Endothelial cell (in vitro differentiated cells): ENCODE results near the gene APBA2. TPM values are rescaled to one million over a fixed set of nuclear protein-coding genes. Genes with fewer than 3 reads are reported as not detected.

ENCODE experiments used
- DNase-seq: peaks from one replicate; pipeline ENCODE4 v3.0.0; 2021; ENCODE audit warnings: low spot score
- H3K27ac Mint-ChIP-seq: one replicate; pipeline ENCODE4 v1.8.0; 2021; ENCODE audit warnings: mixed read lengths, inconsistent platforms; ENCODE audit not compliant: unreplicated experiment
- H3K27me3 Mint-ChIP-seq: one replicate; pipeline ENCODE4 v1.8.0; 2021; ENCODE audit warnings: mild to moderate bottlenecking, moderate library complexity, mixed read lengths, inconsistent platforms; ENCODE audit not compliant: unreplicated experiment
- H3K36me3 Mint-ChIP-seq: one replicate; pipeline ENCODE4 v1.8.0; 2021; ENCODE audit warnings: mild to moderate bottlenecking, low read depth, mixed read lengths, inconsistent platforms; ENCODE audit not compliant: unreplicated experiment
- H3K4me1 Mint-ChIP-seq: one replicate; pipeline ENCODE4 v1.8.0; 2021; ENCODE audit warnings: mild to moderate bottlenecking, mixed read lengths, inconsistent platforms; ENCODE audit not compliant: unreplicated experiment
- H3K4me3 Mint-ChIP-seq: one replicate; pipeline ENCODE4 v1.8.0; 2021; ENCODE audit warnings: mild to moderate bottlenecking, mixed read lengths, inconsistent platforms; ENCODE audit not compliant: unreplicated experiment
- H3K9me3 Mint-ChIP-seq: one replicate; pipeline ENCODE4 v1.8.0; 2021; ENCODE audit warnings: mixed read lengths, inconsistent platforms; ENCODE audit not compliant: unreplicated experiment
- total RNA-seq: library from RNA; stranded (reverse); fragmentation: NEBNext Ultra II Directional; extraction: Animal tissue kit (Norgen Biotek cat#: 25700); gene quantifications from one replicate; pipeline ENCODE4 v1.2.1, GENCODE V29; 2021; ENCODE audit not compliant: unreplicated experiment
- TF ChIP-seq, protein P1 (sequence below): fragments of 200-600 bp; sonication (generic); IDR thresholded peaks from one replicate; pipeline ENCODE4 v1.5.0; 2021; ENCODE audit warnings: antibody characterized with exemption; ENCODE audit not compliant: unreplicated experiment

APBA2 gene
- total RNA-seq, 1 donor from 2014 or later, result 33.1 TPM

- H3K36me3 Mint-ChIP-seq, result peaks cover 23% of the 10 kb centered on the region
- TF ChIP-seq, protein P1, sequence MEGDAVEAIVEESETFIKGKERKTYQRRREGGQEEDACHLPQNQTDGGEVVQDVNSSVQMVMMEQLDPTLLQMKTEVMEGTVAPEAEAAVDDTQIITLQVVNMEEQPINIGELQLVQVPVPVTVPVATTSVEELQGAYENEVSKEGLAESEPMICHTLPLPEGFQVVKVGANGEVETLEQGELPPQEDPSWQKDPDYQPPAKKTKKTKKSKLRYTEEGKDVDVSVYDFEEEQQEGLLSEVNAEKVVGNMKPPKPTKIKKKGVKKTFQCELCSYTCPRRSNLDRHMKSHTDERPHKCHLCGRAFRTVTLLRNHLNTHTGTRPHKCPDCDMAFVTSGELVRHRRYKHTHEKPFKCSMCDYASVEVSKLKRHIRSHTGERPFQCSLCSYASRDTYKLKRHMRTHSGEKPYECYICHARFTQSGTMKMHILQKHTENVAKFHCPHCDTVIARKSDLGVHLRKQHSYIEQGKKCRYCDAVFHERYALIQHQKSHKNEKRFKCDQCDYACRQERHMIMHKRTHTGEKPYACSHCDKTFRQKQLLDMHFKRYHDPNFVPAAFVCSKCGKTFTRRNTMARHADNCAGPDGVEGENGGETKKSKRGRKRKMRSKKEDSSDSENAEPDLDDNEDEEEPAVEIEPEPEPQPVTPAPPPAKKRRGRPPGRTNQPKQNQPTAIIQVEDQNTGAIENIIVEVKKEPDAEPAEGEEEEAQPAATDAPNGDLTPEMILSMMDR, result no peak
- DNase-seq, result no peak
- H3K4me3 Mint-ChIP-seq, result no peak overlapping the region
- peaks cover 11% of the 10 kb centered on the region for H3K27me3 Mint-ChIP-seq
- peaks cover 20% of the 10 kb centered on the region for H3K4me1 Mint-ChIP-seq
- peak overlapping the region; percentile 57 for H3K27ac Mint-ChIP-seq
- H3K9me3 Mint-ChIP-seq, result no peaks in the 10 kb centered on the region
These were observed 34.2 kb downstream of the APBA2 start for GRCh38 chr15:28919679-28920655.

GRCh38 chr15:28920781-28921331 lies 35.1 kb downstream of the APBA2 start:
- peaks cover 23% of the 10 kb centered on the region for H3K36me3 Mint-ChIP-seq
- peaks cover 11% of the 10 kb centered on the region for H3K27me3 Mint-ChIP-seq
- DNase-seq, result no peak
- H3K4me3 Mint-ChIP-seq, result peak overlapping the region; percentile 26
- no peaks in the 10 kb centered on the region for H3K9me3 Mint-ChIP-seq
- no peak overlapping the region for H3K27ac Mint-ChIP-seq
- TF ChIP-seq, protein P1, result no peak
- peaks cover 20% of the 10 kb centered on the region for H3K4me1 Mint-ChIP-seq

GRCh38 chr15:28921336-28921735 lies 35.6 kb downstream of the APBA2 start:
- TF ChIP-seq, protein P1, result no peak
- peaks cover 20% of the 10 kb centered on the region for H3K4me1 Mint-ChIP-seq
- H3K36me3 Mint-ChIP-seq, result peaks cover 23% of the 10 kb centered on the region
- H3K27ac Mint-ChIP-seq, result no peak overlapping the region
- H3K9me3 Mint-ChIP-seq, result no peaks in the 10 kb centered on the region
- no peak for DNase-seq
- no peak overlapping the region for H3K4me3 Mint-ChIP-seq
- peaks cover 11% of the 10 kb centered on the region for H3K27me3 Mint-ChIP-seq

DNA sequence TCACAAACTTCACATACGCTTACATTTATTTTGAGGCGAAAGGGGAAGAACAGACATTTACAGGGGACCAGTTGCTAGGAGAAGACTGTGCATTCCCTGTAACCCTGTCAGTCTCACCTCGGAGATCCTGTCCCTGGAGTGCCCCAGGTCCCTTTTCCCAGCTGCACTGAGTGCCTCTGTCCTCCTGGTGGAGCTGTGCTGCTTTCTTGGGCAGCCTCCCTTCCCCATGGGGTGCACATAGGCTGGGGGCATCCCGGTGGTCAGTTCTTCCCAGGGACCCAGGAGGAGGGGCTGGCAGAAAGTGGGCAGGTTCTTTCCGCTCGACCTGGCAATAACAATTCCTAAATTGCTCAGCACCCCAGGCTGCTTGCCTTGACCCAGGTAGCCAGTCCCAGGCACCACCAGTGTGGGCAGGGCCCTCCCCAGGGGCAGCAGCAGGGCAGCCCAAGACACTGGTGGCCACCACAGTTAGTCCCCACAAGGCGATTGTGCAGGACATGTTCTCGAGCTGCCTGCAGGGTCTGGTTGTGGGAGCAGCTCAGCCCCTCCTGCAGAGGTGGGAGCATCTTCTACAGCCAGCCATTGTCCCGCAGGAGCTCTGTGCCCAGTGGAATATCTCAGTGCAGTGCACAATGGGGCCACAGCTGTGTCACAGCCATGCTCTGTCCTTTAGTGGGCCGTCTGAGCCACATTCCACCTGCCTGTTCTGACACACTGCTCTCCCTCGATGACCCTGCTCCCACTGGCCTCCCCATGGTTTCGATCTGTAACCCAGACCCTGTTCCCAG lies 36.3 kb downstream of the APBA2 start:
- H3K4me1 Mint-ChIP-seq, result peaks cover 20% of the 10 kb centered on the region
- H3K27me3 Mint-ChIP-seq, result peaks cover 11% of the 10 kb centered on the region
- H3K4me3 Mint-ChIP-seq, result no peak overlapping the region
- DNase-seq, result no peak
- peaks cover 23% of the 10 kb centered on the region for H3K36me3 Mint-ChIP-seq
- no peaks in the 10 kb centered on the region for H3K9me3 Mint-ChIP-seq
- H3K27ac Mint-ChIP-seq, result no peak overlapping the region
- TF ChIP-seq, protein P1, result no peak
